ENCODE results near the gene ADGB. TPM values are rescaled to one million over a fixed set of nuclear protein-coding genes. Genes with fewer than 3 reads are reported as not detected.
"Not testable (repeated sequence)": the region's sequence is repeated elsewhere in the genome, so short reads cannot be mapped to it uniquely, and the experiment has no call there.

ADGB gene
- total RNA-seq, 1 experiment from 2014 or later = 0.43 TPM

DNA sequence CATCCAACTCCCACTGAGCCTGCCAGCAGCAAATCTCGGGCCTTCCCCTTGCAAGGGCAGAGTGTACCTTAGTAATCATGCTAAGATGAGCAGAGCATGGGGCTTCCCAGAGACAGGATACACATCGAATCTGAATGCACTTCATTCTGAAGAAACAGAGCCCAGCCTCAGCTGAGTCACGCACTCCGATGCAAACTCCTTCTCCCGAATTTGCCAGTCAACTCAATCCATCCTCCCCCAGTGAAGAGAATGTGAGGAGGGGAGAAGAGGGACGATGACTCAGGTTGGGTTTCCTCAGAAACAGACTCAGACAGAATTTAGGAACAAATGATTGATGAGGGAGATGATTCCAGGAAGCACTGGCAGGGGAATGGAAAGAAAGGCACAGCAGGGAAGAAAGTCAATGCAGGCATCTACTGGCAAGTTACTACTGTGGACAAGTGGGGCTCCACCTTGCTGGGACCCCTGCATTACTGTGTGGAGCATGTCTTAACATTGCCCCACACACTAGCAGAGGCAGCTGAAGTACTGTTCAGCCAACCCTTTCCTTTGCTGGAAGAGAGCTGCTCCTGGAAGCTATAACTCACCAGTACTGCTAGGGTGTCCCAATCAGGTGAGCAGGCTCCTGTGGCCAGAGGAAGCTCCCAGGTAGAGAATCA, 251.6 kb downstream of the ADGB start:
- H3K27ac ChIP-seq = no peak overlapping the region
- no peak for DNase-seq
- no peaks in the 10 kb centered on the region for H3K4me1 ChIP-seq

DNA sequence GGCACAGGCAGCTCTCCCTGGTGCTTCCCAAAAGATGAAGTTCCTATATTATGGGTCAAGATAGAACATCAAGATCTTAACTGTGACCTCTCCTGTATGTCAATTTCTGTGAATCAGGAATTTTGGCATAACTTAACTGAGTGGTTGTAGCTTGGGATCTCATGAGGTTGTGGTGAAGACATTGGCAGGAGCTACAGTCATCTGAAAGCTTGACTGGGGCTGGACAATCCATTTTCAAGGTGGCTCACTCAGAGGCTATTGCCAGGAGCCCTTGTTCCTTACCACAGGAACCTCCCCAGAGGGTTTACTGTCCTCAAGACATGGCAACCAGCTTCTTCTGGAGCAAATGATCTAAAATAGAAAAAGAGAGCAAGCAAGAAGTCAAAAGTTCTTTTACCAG, 252.2 kb downstream of the ADGB start:
- no peaks in the 10 kb centered on the region for H3K27me3 ChIP-seq
- no peak for DNase-seq
- H3K4me1 ChIP-seq = no peaks in the 10 kb centered on the region
- no peaks in the 10 kb centered on the region for H3K36me3 ChIP-seq
- no peaks in the 10 kb centered on the region for H3K9me3 ChIP-seq (replicated peaks)
- no peak overlapping the region for H3K27ac ChIP-seq
- H3K4me3 ChIP-seq = no peak overlapping the region

More for the DNA sequence above, 251.6 kb downstream of the ADGB start:
- Histone ChIP-seq H3K4me3 (no peak overlapping the region), H3K27me3 (no peaks in the 10 kb centered on the region), H3K9me3 (replicated peaks) (no peaks in the 10 kb centered on the region), H3K36me3 (no peaks in the 10 kb centered on the region)

DNA sequence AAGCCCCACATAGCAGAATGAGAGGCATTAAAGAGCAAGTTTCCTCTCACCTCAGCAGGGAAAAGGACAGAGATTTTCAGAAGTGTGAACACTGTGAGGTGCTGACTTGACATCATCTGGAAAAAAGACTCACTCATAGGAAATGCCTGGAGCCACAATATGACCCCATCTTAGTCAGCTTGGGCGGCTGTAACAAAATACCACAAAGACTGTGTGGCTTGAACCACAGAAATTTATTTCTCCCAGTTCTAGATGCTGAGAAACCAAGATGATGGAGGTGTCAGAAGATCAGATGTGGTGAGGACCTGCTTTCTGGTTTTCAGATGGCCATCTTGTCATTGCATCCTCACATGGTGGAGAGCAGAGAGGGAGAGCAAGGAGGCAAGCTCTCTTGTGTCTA, 253.1 kb downstream of the ADGB start:
- Histone ChIP-seq H3K4me1 (no peaks in the 10 kb centered on the region), H3K4me3 (no peak overlapping the region), H3K9me3 (replicated peaks) (no peaks in the 10 kb centered on the region), H3K27me3 (no peaks in the 10 kb centered on the region), H3K36me3 (no peaks in the 10 kb centered on the region), H3K27ac (no peak overlapping the region)
- DNase-seq = peak; percentile 13 to 39

DNA sequence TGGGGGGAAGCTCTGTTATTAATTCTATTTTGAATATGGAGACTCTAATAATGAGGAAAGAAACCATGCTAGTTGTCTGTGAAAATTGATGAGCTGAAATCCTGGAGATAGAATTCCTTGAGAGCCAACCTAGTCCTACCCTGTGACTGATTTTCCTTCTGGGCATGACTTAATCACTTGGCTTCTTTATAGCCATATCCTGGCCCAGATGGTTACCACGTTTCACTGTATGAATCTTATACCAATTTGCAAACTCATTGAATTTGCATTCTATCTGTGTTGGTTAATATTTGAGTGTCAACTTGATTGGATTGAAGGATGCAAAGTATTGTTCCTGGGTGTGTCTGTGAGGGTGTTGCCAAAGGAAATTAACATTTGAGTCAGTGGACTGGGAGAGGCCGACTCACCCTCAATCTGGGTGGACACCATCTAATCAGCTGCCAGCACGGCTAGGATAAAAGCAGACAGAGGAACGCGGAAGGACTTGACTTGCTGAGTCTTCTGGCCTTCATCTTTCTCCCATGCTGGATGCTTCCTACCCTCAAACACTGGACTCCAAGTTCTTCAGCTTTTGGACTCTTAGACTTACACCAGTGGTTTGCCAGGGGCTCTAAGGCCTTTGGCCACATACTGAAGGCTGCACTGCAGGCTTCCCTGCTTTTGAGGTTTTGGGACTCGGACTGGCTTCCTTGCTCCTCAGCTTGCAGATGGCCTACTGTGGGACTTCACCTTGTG, 255.9 kb downstream of the ADGB start:
- H3K27ac ChIP-seq; H3K4me3 ChIP-seq; H3K27me3 ChIP-seq; H3K9me3 ChIP-seq (replicated peaks); H3K4me1 ChIP-seq; H3K36me3 ChIP-seq; DNase-seq: not testable (repeated sequence)

DNA sequence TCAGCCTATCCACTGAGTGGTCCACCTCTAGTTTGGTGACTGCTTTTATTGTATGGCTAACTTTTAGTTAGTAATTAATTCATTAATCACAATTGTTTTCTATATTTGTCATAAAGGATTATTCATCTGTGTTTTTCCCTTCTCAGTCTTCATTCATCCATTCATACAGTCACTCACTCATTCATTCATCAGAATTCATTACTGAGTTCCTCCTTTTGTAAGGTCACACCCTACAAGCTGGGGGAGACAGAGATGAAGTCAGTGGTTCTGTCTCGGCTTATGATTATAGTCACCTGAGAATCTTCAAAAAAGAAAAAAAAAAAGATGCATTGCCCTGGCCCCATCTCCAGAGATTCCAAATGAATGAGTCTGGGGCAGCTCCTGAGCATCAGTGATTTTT, 257.1 kb downstream of the ADGB start:
- no peak for DNase-seq
- Histone ChIP-seq H3K36me3 (no peaks in the 10 kb centered on the region), H3K27ac (no peak overlapping the region), H3K27me3 (no peaks in the 10 kb centered on the region), H3K4me3 (no peak overlapping the region), H3K9me3 (replicated peaks) (0 out of 2 replicates have a peak, but pooled peaks cover 4% of the 10 kb centered on the region), H3K4me1 (peaks cover 7% of the 10 kb centered on the region)

DNA sequence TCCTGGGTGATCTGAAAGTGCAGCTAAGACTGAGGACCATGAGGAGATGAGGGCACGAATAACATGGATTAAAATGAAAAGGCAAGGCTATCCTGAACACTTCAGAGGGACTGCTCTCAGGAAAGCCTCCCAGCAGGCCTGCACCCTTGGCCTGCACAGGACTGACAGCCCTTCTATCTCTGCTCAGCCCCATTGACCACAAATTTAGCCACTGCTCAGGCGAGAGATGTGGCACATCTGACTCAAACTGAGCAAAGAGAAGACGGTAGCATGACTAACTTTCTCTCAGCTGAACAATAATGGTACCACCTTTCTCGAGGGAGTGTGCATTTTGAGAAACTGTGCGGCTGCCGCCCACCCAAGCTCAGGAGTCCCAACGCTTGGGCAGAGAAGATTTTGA, 257.5 kb downstream of the ADGB start:
- no peaks in the 10 kb centered on the region for H3K27me3 ChIP-seq
- no peak overlapping the region for H3K27ac ChIP-seq
- no peak overlapping the region for H3K4me3 ChIP-seq
- peaks cover 7% of the 10 kb centered on the region for H3K4me1 ChIP-seq
- H3K36me3 ChIP-seq = no peaks in the 10 kb centered on the region
- 0 out of 2 replicates have a peak, but pooled peaks cover 4% of the 10 kb centered on the region for H3K9me3 ChIP-seq (replicated peaks)
- DNase-seq = no peak

DNA sequence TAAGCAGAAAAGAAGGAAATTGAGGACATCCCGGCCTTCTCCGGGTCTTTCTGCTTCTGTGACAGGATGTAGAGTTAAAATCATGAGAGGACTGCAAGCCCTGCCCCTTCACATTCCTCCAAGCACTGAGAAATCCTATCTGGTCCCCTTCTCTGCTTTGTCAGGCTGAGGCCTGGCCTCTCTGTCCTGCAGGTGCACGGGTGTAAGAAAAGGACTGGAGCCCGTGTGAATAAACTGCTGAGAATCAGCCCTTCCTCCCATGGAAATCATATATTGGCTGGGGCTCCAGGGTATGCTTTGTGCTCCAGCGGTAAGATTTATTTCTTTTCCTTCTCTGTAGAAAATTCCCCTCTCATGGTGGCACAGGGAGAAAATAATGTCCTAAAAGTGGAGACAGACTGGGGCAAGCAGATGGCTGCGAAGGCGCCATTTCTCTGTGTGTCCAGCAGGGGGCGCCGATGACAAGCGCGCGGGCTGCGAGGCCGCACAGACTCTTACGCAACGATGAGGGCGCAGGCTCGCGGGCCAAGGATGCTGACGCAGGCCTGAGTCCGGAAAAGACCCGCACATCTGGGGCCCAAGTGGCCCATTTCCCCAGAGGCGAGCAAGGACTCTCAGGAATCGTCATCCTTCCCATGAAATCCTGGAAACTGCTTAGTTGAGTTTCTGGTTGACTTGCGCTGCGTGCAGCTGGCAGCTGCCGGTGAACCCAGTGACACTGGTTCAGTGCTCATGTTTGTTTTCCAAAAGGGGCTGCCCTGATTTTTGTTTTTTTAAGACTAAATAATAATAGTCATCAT, 258.6 kb downstream of the ADGB start:
- DNase-seq = peak; percentile 82 to 90
- H3K27me3 ChIP-seq = no peaks in the 10 kb centered on the region
- peak overlapping the region; percentile 50 for H3K27ac ChIP-seq
- H3K9me3 ChIP-seq (replicated peaks) = 0 out of 2 replicates have a peak, but pooled peaks cover 4% of the 10 kb centered on the region
- H3K36me3 ChIP-seq = no peaks in the 10 kb centered on the region
- H3K4me1 ChIP-seq = peaks cover 7% of the 10 kb centered on the region
- H3K4me3 ChIP-seq = peak overlapping the region; percentile 61

DNA sequence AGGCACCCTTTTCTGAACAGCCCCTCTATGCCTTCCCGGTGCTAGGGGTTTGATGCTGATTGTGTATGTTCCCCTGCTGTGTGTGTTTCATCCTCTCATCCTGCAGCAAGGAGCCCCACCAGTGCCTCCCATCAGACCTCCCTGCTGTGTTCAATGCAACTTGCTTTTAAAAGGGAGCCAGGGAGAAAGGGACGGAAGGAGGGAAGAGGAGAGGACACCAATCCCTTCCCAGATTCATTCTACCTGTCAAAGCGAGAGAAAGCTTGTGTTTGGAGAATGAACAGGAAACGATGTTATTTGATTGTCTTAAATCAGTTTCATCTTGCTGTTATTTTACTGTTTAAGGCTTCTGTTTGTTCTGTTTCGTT, 259.2 kb downstream of the ADGB start:
- peak; percentile 70 to 80 for DNase-seq
- peak overlapping the region; percentile 50 for H3K27ac ChIP-seq
- peak overlapping the region; percentile 61 for H3K4me3 ChIP-seq
- no peaks in the 10 kb centered on the region for H3K27me3 ChIP-seq
- peaks cover 7% of the 10 kb centered on the region for H3K4me1 ChIP-seq
- H3K36me3 ChIP-seq = no peaks in the 10 kb centered on the region
- 0 out of 2 replicates have a peak, but pooled peaks cover 4% of the 10 kb centered on the region for H3K9me3 ChIP-seq (replicated peaks)

DNA sequence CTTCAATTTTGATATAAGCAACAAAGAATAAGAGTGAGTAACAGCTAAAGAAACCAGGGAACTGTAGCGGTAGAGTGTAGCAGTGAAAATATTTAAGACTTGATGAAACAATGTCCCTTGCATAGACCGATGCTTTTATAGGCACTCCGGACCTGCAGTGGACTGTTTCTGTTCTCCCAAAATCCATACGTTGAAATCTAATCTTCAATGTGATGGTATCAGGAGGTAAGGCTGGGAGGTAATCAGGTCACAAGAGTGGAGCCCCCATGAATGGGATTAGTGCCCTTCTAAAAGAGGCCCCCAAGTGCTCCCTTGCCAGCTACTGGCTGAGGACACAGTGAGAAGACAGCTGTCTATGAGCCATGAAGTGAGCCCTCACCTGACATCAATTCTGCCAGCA, 260.4 kb downstream of the ADGB start:
- Histone ChIP-seq H3K36me3 (no peaks in the 10 kb centered on the region), H3K4me1 (peaks cover 7% of the 10 kb centered on the region), H3K9me3 (replicated peaks) (0 out of 2 replicates have a peak, but pooled peaks cover 4% of the 10 kb centered on the region), H3K4me3 (no peak overlapping the region), H3K27ac (no peak overlapping the region), H3K27me3 (no peaks in the 10 kb centered on the region)
- DNase-seq = no peak

DNA sequence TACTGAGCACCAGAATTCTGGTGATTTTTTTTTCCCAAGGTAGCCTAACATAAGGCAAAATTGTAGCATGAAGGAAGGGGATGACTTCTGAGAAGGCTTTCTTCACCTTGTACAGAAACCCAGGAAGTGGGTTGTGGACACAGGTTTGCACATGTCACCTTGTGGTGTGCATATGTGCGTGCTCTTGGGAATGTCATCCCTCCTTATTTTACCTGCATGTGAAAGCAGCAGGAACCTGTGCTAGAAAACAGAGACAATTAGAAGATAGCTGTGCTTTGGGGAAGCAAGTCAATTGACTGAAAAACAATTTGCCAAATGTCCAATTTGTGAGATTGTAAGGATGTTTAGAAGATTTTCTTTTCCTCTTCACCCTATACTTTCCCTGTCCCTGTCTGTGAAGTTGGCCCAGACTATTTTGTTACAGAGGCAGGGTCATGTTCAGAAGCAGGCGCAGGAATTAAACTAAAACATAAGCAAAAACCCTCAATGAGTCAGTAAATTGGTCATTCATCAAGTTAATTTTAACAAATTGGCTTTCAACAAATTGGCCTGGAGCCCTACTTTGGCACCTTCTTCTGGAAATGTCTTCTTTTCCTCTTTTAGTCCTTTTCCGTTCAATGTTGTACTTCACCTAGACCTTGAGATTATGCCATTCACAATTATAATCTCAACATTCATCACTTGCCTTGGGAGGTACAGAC, 261.2 kb downstream of the ADGB start:
- no peaks in the 10 kb centered on the region for H3K27me3 ChIP-seq
- H3K36me3 ChIP-seq = no peaks in the 10 kb centered on the region
- H3K27ac ChIP-seq = no peak overlapping the region
- 0 out of 2 replicates have a peak, but pooled peaks cover 4% of the 10 kb centered on the region for H3K9me3 ChIP-seq (replicated peaks)
- H3K4me3 ChIP-seq = no peak overlapping the region
- no peak for DNase-seq
- peaks cover 7% of the 10 kb centered on the region for H3K4me1 ChIP-seq

DNA sequence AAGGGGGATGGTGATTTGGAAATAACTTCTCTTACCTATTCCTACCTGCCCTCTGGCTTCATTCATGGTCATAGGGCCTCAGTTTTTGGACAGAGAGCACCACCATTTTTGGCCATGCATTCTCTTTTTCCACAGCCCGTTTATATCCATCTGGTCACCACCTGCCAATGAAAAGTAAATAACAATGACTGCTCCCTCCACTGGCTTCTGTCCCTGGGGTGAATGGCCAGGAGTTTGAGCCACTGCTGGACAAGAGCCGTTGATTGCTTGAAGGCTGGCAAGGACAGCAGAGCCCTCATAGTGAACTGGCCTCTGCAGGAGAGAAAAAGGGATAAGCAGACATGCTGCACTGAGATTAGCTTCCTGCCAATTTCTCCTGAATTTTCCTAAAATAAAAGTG, 261.8 kb downstream of the ADGB start:
- Histone ChIP-seq H3K36me3 (no peaks in the 10 kb centered on the region), H3K27ac (no peak overlapping the region), H3K4me3 (no peak overlapping the region), H3K27me3 (no peaks in the 10 kb centered on the region), H3K9me3 (replicated peaks) (0 out of 2 replicates have a peak, but pooled peaks cover 4% of the 10 kb centered on the region), H3K4me1 (peaks cover 7% of the 10 kb centered on the region)
- no peak for DNase-seq

DNA sequence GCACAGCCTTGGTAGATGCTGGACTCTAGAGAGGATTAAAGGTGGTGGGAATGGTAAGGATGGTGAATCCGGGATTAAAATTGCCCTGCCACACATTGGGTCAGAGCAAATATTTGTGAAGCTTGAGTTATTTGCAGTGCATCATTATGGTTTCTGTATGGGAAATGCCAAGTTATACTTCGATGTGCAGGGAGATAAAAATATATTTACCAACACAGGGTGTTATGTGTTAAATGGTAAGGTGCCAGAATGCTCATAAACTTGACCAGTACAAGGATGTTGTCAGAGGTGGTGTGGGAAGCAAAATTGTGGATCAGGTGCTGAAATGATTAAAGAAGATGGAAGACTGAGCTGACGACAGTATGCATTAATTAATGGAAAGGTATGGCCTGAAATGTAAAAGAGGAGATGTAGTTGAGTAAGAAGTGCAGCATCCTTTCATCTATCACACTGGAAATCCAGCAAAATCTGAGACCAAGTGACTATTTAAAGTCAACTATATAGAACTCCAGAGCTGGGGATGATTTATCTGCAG, 262.3 kb downstream of the ADGB start:
- Histone ChIP-seq H3K36me3 (no peaks in the 10 kb centered on the region), H3K4me1 (peaks cover 7% of the 10 kb centered on the region), H3K4me3 (no peak overlapping the region), H3K27ac (no peak overlapping the region), H3K27me3 (no peaks in the 10 kb centered on the region), H3K9me3 (replicated peaks) (0 out of 2 replicates have a peak, but pooled peaks cover 4% of the 10 kb centered on the region)
- DNase-seq = no peak

DNA sequence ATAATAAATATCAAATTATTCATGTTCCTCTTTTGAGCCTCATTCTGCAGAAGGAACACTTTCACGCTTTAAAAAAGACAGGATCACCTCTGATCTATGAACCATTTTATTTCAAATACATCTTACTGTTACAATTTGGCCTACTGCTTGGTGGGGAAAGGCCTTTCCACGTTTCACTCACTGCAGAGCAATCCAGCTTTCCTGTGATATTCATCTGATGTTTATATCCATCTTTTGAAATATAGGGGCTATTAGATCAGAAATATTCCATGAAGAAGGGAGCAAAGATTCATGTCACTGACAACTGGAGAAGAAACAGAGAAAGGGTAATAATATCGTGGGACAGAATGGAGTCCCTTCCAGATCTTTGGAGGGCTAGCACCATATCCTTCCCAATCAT, 262.9 kb downstream of the ADGB start:
- H3K27me3 ChIP-seq = no peaks in the 10 kb centered on the region
- DNase-seq = no peak
- H3K36me3 ChIP-seq = no peaks in the 10 kb centered on the region
- H3K4me3 ChIP-seq = no peak overlapping the region
- peaks cover 7% of the 10 kb centered on the region for H3K4me1 ChIP-seq
- H3K9me3 ChIP-seq (replicated peaks) = 0 out of 2 replicates have a peak, but pooled peaks cover 4% of the 10 kb centered on the region
- H3K27ac ChIP-seq = no peak overlapping the region

DNA sequence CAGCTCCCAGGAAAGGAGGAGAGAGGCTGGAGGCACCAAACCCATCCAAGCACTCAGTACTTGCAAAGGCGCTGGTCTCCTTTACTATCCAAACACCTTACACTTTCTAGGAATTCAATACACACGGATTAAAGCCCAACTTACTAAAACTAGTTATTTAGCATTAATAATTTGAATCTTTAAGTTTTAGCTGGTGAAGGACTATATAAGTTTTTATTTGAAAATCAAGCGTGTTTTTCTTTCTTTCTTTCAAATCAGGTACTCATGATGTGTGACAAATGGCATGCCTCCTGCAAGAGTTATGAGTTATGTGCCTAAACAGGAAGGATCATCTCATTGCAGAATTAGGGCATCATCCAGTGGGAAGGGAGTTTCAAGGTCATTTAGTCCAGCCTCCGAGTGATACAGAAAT, 263.7 kb downstream of the ADGB start:
- DNase-seq = no peak
- Histone ChIP-seq H3K9me3 (replicated peaks) (0 out of 2 replicates have a peak, but pooled peaks cover 4% of the 10 kb centered on the region), H3K36me3 (no peaks in the 10 kb centered on the region), H3K4me3 (no peak overlapping the region), H3K27ac (no peak overlapping the region), H3K4me1 (peaks cover 7% of the 10 kb centered on the region), H3K27me3 (no peaks in the 10 kb centered on the region)

Data from SJCRH30 (cell line).